ENCODE measurements around the gene CTSW. TPM values are rescaled to one million over a fixed set of nuclear protein-coding genes. Genes with fewer than 3 reads are reported as not detected.

CTSW gene
- total and polyA plus RNA-seq, 2 of the 4 experiments (the other 2 are of a cell fraction), result 0.07 to 0.18 TPM

- no peak for TF ChIP-seq CTCF (conservative IDR thresholded peaks at IDR 0.05; ENCODE audit: low read depth, low read length)
These were observed 35.8 kb upstream of the CTSW start (continued) for GRCh38 chr11:65843811-65844210.

GRCh38 chr11:65844231-65844872, 35.3 kb upstream of the CTSW start:
- 100% methylated on average over 2 of the region's 10 CpGs; no CpG with 5 or more reads in 1 of the 2 experiments for WGBS, 2 experiments (ENCODE audit: extremely low coverage in 2 of 2, insufficient read length in 1 of 2)
- H3K4me2 ChIP-seq (ENCODE audit: low read depth, low read length), result no peak overlapping the region
- H2BK20ac ChIP-seq (ENCODE audit: low read depth, low read length), result no peak overlapping the region
- no peak overlapping the region for H3K9ac ChIP-seq (ENCODE audit: low read depth, low read length)
- dilution Hi-C loops (cut with HindIII; ENCODE audit: low sequenced_read_pairs, unreplicated experiment) (no loop called here), intact Hi-C loops (cut with micrococcal nuclease) (no loop called here), in situ Hi-C loops (cut with MboI; ENCODE audit: low sequenced_read_pairs) (no loop called here)
- H2AK9ac ChIP-seq (replicated peaks; ENCODE audit: low read depth, low read length, poor library complexity), result no peak overlapping the region
- H3K14ac ChIP-seq (replicated peaks; ENCODE audit: low read depth, low read length), result no peak overlapping the region
- H3K4me3 ChIP-seq (ENCODE audit: insufficient read depth, low read depth, low read length), result no peak overlapping the region
- H2AK5ac ChIP-seq (ENCODE audit: low read depth, low read length), result no peak overlapping the region
- no peak overlapping the region for H3K27ac ChIP-seq (ENCODE audit: insufficient read depth, low read length)
- no peak overlapping the region for H4K91ac ChIP-seq (ENCODE audit: insufficient read depth, low read depth, low read length)
- no TSS peak for BruUV-seq (replicated peaks)
- no peaks in the 10 kb centered on the region for H3K9me3 ChIP-seq (ENCODE audit: control insufficient read depth, insufficient read depth, low read length)
- H4K5ac ChIP-seq (ENCODE audit: low read depth, low read length), result no peak overlapping the region
- no peak overlapping the region for H3K4ac ChIP-seq (ENCODE audit: low read depth, low read length)
- H3K79me1 ChIP-seq (ENCODE audit: low read depth in 1 of 2, low read length in 2 of 2), result no peaks in the 10 kb centered on the region
- TF ChIP-seq MXI1 (IDR thresholded peaks at IDR 0.05; ENCODE audit: borderline replicate concordance, low read depth, low read length), result no peak
- no peak for TF ChIP-seq RCOR1 (IDR thresholded peaks at IDR 0.05; ENCODE audit: insufficient replicate concordance, low read length)
- TF ChIP-seq SMC3 (IDR thresholded peaks at IDR 0.05; ENCODE audit: low read depth, low read length), result no peak
- no peak for TF ChIP-seq CTCF (conservative IDR thresholded peaks at IDR 0.05; ENCODE audit: low read depth, low read length)
- TF ChIP-seq RFX5 (IDR thresholded peaks at IDR 0.05; ENCODE audit: low read depth, low read length), result no peak
- no peak for TF ChIP-seq CEBPB (IDR thresholded peaks at IDR 0.05; ENCODE audit: low read depth, low read length)
- TF ChIP-seq USF2 (IDR thresholded peaks at IDR 0.05; ENCODE audit: low read depth, low read length), result no peak
- no peak for TF ChIP-seq MAFK (IDR thresholded peaks at IDR 0.05; ENCODE audit: low read depth, low read length)
- no peak for TF ChIP-seq RAD21 (IDR thresholded peaks at IDR 0.05; ENCODE audit: low read length)
- H3K23ac ChIP-seq (ENCODE audit: low read depth, low read length), result no peak overlapping the region
- H3K36me3 ChIP-seq (ENCODE audit: control insufficient read depth, insufficient read depth, low read length), result no peaks in the 10 kb centered on the region
- no peak overlapping the region for H2BK15ac ChIP-seq (ENCODE audit: low read depth, low read length)
- ChIA-PET POLR2A (ENCODE audit: unreplicated experiment) (no interaction called here), CTCF (no interaction called here)
- H4K20me1 ChIP-seq (ENCODE audit: insufficient read depth, low read length), result no peaks in the 10 kb centered on the region
- H3K9me1 ChIP-seq (ENCODE audit: insufficient read depth, low read length), result no peaks in the 10 kb centered on the region
- H3K27me3 ChIP-seq (ENCODE audit: control insufficient read depth, insufficient read depth, low read length), result no peaks in the 10 kb centered on the region
- no peak for ATAC-seq (ENCODE audit: low read depth)
- no peak for DNase-seq
- no peak overlapping the region for H2BK5ac ChIP-seq (ENCODE audit: low read depth, low read length, poor library complexity, severe bottlenecking)
- no peak overlapping the region for H3K56ac ChIP-seq (ENCODE audit: extremely low read depth, insufficient read depth, low read length)
- H3K18ac ChIP-seq (ENCODE audit: low read depth, low read length), result no peak overlapping the region
- no peak overlapping the region for H2BK120ac ChIP-seq (ENCODE audit: low read depth, low read length)
- H3K4me1 ChIP-seq (ENCODE audit: control insufficient read depth, insufficient read depth, low read length), result no peaks in the 10 kb centered on the region
- H2AFZ ChIP-seq (replicated peaks; ENCODE audit: low read length, poor library complexity), result no peak overlapping the region
- no peak overlapping the region for H4K8ac ChIP-seq (ENCODE audit: low read depth in 2 of 2, low read length in 2 of 2)

All from IMR-90 (cell line).